ENCODE data around the gene SMIM7.
A peak's percentile ranks its signal among the peaks of the same experiment; 100 is the strongest.

Gene SMIM7

GRCh38 chr19:16619457-16619856 lies 40.5 kb downstream of the SMIM7 start:
- DNase-seq (ENCODE audit: low spot score) = no peak
- in situ Hi-C loops (cut with MboI; ENCODE audit: low sequenced_read_pairs, unreplicated experiment) = no loop called here
- no peak for TF ChIP-seq CTCF (IDR thresholded peaks at IDR 0.05; ENCODE audit: borderline replicate concordance, control extremely low read depth, extremely low read depth, insufficient read depth, missing control alignments)

- DNase-seq (ENCODE audit: low spot score) = no peak
- no peak for TF ChIP-seq CTCF (IDR thresholded peaks at IDR 0.05; ENCODE audit: borderline replicate concordance, control extremely low read depth, extremely low read depth, insufficient read depth, missing control alignments)
- in situ Hi-C loops (cut with MboI; ENCODE audit: low sequenced_read_pairs, unreplicated experiment) = no loop called here
Measured at GRCh38 chr19:16618248-16618647, 41.7 kb downstream of the SMIM7 start.

GRCh38 chr19:16615808-16616207 lies 44.1 kb downstream of the SMIM7 start:
- DNase-seq (ENCODE audit: low spot score) = peak; percentile 59
- TF ChIP-seq CTCF (IDR thresholded peaks at IDR 0.05; ENCODE audit: borderline replicate concordance, control extremely low read depth, extremely low read depth, insufficient read depth, missing control alignments) = no peak
- in situ Hi-C loops (cut with MboI; ENCODE audit: low sequenced_read_pairs, unreplicated experiment) = no loop called here

GRCh38 chr19:16614941-16615340 lies 45.0 kb downstream of the SMIM7 start:
- no peak for DNase-seq (ENCODE audit: low spot score)
- in situ Hi-C loops (cut with MboI; ENCODE audit: low sequenced_read_pairs, unreplicated experiment) = no loop called here
- TF ChIP-seq CTCF (IDR thresholded peaks at IDR 0.05; ENCODE audit: borderline replicate concordance, control extremely low read depth, extremely low read depth, insufficient read depth, missing control alignments) = no peak

- in situ Hi-C loops (cut with MboI; ENCODE audit: low sequenced_read_pairs, unreplicated experiment) = no loop called here
- TF ChIP-seq CTCF (IDR thresholded peaks at IDR 0.05; ENCODE audit: borderline replicate concordance, control extremely low read depth, extremely low read depth, insufficient read depth, missing control alignments) = no peak
Measured at GRCh38 chr19:16613841-16614240, 46.1 kb downstream of the SMIM7 start.

GRCh38 chr19:16612636-16613035 lies 47.3 kb downstream of the SMIM7 start:
- in situ Hi-C loops (cut with MboI; ENCODE audit: low sequenced_read_pairs, unreplicated experiment) = no loop called here
- no peak for TF ChIP-seq CTCF (IDR thresholded peaks at IDR 0.05; ENCODE audit: borderline replicate concordance, control extremely low read depth, extremely low read depth, insufficient read depth, missing control alignments)
- no peak for DNase-seq (ENCODE audit: low spot score)

More at GRCh38 chr19:16613841-16614240, 46.1 kb downstream of the SMIM7 start:
- DNase-seq (ENCODE audit: low spot score) = no peak

GRCh38 chr19:16611121-16611520 lies 48.8 kb downstream of the SMIM7 start:
- in situ Hi-C loops (cut with MboI; ENCODE audit: low sequenced_read_pairs, unreplicated experiment) = no loop called here
- no peak for DNase-seq (ENCODE audit: low spot score)
- no peak for TF ChIP-seq CTCF (IDR thresholded peaks at IDR 0.05; ENCODE audit: borderline replicate concordance, control extremely low read depth, extremely low read depth, insufficient read depth, missing control alignments)

Data from GM13976 (cell line).